Jurkat, Clone E6-1 (cell line): ENCODE data around the gene IFNG.

Source experiments
- DNase-seq: peaks from one replicate; pipeline ENCODE4 v3.0.0-alpha.2; 2011; ENCODE audit warnings: low read depth, low spot score
- H3K4me3 ChIP-seq: 2 replicates; pipeline ENCODE4 v1.5.1; 2011; ENCODE audit warnings: mild to moderate bottlenecking, low read length, control low read depth, moderate library complexity

IFNG gene

DNA sequence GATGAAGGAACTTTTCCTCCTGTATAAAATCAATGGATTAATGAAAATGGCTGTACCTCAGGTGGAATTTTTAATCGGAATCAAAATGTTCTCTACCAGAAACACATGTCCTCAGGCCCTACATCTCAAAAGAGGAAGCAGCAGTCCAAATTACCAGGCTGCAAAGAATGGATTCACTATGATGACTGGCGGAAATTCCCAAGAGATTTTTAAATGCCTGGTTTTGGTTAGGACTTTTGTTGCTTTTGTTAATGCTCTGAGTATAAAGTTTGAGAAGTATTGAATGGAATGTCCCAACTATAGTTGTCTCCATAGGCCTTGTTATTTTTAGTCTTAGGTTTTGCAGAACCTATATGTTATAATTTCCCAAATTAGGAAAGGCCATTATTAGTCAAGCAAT lies 11.2 kb upstream of the IFNG start:
- no peak for DNase-seq
- H3K4me3 ChIP-seq = no peak overlapping the region

- no peak overlapping the region for H3K4me3 ChIP-seq
- DNase-seq = no peak
Measured at GRCh38 chr12:68169213-68169889, 9.8 kb upstream of the IFNG start.

DNA sequence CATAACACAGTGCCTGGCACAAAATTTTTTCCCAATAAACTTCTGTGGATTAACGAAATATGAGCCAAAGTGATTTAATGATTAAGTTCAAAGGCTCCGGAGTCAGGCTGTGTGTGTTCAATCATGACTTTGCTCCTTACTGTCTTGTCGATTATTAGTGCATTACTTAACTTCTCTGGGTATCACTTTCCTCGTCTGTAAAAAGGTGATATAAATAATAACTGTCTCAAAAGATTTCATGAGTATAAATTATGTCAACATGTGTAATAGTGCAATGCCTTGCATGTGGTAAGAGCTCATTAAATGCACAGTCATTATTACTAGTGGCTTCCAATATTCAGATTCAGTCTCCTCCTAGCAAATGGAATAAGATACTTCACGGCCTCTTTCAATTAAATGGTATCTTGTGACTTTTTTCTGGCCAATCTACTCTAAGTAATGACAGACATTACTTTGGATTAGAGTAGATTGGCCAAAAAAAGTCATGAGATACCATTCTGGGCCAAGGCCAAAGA lies 6.8 kb upstream of the IFNG start:
- no peak for DNase-seq
- H3K4me3 ChIP-seq = no peak overlapping the region

- DNase-seq = no peak
- no peak overlapping the region for H3K4me3 ChIP-seq
Measured at GRCh38 chr12:68163560-68164081, 4.1 kb upstream of the IFNG start.

DNA sequence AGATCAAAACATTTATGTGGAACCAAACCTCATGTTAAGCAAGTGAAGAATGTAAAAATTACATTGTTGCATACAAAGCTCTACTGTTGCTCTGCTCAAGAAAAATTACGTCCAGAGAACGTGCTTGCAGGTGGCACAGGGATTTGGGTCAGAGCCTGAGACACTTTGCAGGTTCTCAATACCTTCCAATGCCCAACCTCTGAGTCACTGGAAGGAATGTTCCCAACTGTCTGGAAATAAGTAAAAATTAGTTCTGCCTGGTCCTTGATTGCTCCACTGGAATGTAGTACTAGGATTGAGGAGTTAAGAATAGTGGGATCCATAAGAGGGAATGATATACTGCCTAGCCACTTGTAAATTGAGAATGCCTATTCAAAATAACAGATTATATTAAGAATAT lies 2.8 kb upstream of the IFNG start:
- DNase-seq = no peak
- H3K4me3 ChIP-seq = no peak overlapping the region

DNA sequence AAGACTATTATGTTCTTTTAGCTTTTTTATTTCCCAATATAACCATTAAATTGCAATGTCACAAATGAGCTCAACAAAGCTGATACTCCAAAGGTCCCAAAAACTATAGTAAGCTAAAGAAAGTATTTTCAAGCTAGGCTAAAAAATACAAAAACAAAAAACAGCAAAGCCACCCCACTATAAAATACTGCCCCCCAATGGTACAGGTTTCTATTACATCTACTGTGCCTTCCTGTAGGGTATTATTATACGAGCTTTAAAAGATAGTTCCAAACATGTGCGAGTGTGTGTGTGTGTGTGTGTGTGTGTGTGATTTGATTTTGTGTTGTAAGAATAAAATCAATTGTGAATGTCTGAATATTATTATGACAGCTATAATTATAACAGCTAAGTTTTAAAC lies 1.1 kb downstream of the IFNG start:
- H3K4me3 ChIP-seq = no peak overlapping the region
- DNase-seq = peak; percentile 46

GRCh38 chr12:68157380-68157779 lies 2.2 kb downstream of the IFNG start:
- H3K4me3 ChIP-seq = no peak overlapping the region

DNA sequence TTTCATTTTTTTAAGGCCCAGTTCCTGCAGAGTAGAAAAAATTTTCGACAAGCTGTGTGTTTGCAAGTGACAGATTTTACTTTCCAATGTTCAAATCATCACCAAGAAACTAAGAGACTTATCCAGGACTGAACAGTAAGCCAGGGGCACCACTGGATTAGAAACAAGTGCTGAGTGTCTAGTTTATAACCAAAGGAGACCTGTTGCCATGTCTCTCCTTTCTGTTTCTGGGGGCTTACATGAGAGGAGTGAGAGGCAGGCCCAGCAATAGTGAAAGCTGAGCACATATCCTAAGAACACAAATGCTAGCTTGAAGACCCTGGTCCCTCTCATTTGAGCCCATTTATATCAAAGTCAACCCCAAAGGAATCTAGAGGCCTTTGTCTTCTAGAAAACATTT lies 2.9 kb downstream of the IFNG start:
- DNase-seq = no peak
- no peak overlapping the region for H3K4me3 ChIP-seq

More at GRCh38 chr12:68157380-68157779, 2.2 kb downstream of the IFNG start:
- DNase-seq = no peak

DNA sequence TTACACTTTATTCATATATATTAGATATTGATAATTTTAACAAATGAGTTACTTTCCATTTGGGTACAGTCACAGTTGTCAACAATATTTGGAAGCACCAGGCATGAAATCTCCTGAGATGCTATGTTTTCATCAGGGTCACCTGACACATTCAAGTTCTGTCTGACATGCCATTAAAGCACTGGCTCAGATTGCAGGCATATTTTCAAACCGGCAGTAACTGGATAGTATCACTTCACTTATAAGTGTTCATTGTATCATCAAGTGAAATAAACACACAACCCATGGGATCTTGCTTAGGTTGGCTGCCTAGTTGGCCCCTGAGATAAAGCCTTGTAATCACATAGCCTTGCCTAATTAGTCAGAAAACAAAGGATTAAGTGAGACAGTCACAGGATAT lies 4.8 kb downstream of the IFNG start:
- no peak for DNase-seq
- H3K4me3 ChIP-seq = no peak overlapping the region

DNA sequence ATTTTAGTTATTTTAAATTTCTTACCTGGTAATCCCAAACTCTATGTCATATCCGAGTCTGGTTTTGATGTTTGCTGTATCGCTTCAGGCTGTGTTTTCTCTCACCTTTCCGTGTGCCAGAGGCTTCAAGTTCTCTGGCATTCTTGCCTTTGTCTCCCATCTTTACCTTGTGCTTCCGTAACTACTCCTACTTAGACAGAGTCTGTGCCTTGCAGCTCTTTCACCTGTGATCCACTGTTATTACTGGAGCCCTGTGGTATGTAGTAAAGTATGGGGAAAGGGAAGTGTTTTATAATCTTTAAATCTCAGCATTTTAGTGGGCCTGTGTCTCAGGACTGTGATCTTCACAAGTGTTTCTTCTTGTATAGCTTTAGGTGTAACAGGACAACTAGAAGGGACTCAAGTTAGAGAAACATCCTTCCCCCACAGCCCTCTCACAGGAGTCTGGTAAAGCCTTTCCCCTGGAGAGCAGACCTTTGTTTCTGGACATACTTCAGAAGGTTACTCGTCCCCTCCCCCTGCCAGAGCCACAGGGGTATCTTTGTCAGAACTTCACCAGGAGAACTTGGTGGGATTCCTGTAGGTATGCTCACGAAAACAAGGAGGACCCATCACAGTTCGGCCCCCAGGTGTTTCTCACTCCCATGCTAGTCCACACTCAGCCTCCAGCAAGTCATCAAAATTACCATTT lies 11.1 kb downstream of the IFNG start:
- H3K4me3 ChIP-seq = no peak overlapping the region
- no peak for DNase-seq

DNA sequence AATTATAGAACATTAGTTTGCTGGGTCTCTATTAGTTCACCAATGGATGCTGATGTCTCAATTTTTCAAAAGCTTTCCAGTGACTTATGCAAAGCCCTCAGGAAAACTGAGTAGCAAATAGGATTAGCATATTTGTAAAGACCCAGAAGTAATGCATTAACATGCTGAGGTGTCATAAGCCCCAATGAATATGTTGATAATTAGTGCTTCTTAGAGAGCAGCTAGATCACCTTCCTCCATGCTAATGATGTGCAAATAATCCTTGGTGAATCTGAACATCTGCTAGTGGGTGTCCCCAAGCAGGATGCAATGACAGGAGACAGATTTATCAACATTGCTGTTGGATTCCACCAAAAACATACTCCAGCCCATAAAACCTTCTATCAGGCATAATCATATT lies 19.0 kb downstream of the IFNG start:
- no peak for DNase-seq
- no peak overlapping the region for H3K4me3 ChIP-seq

GRCh38 chr12:68139941-68140340 lies 19.6 kb downstream of the IFNG start:
- H3K4me3 ChIP-seq = no peak overlapping the region
- DNase-seq = no peak

GRCh38 chr12:68139001-68139400 lies 20.5 kb downstream of the IFNG start:
- DNase-seq = no peak
- no peak overlapping the region for H3K4me3 ChIP-seq

DNA sequence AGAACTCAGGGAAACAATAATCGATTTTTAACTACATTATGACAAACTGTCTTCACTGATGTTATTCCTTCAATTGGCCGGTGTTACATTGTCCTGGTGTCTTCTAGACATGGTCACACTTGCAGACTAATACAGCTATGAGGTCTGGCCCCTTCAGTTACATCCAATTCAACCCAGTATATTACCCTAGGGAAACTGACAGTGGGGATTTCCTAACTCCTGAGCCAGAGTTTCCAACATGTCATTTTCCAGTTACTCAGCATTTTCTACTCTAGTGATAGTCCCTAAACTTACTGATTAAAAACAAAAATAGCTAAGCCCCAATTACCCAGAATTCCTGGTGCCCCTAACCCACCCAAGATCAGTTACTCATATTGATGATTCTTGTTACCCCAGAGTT lies 21.1 kb downstream of the IFNG start:
- no peak for DNase-seq
- no peak overlapping the region for H3K4me3 ChIP-seq

GRCh38 chr12:68137335-68137830 lies 22.2 kb downstream of the IFNG start:
- DNase-seq = no peak
- H3K4me3 ChIP-seq = no peak overlapping the region

GRCh38 chr12:68135520-68135919 lies 24.0 kb downstream of the IFNG start:
- no peak overlapping the region for H3K4me3 ChIP-seq
- no peak for DNase-seq

- no peak for DNase-seq
- no peak overlapping the region for H3K4me3 ChIP-seq
Measured at GRCh38 chr12:68131867-68132414, 27.6 kb downstream of the IFNG start.

DNA sequence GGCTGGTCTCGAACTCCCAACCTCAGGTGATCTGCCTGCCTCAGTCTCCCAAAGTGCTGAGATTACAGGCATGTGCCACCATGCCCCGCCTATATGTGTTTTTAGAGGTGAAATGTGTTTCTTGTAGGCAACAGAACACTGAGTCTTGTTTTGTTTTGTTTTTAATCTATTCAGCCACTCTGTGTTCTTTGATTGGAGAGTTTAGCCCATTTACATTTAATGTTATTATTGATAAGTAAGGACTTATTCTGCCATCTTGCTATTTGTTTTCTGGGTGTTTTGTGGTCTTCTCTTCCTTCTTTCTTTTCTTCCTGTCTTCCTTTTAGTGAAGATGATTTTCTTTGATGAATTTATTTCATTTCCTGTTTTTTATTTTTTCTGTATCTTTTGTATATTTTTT lies 29.6 kb downstream of the IFNG start:
- no peak overlapping the region for H3K4me3 ChIP-seq
- DNase-seq = no peak

DNA sequence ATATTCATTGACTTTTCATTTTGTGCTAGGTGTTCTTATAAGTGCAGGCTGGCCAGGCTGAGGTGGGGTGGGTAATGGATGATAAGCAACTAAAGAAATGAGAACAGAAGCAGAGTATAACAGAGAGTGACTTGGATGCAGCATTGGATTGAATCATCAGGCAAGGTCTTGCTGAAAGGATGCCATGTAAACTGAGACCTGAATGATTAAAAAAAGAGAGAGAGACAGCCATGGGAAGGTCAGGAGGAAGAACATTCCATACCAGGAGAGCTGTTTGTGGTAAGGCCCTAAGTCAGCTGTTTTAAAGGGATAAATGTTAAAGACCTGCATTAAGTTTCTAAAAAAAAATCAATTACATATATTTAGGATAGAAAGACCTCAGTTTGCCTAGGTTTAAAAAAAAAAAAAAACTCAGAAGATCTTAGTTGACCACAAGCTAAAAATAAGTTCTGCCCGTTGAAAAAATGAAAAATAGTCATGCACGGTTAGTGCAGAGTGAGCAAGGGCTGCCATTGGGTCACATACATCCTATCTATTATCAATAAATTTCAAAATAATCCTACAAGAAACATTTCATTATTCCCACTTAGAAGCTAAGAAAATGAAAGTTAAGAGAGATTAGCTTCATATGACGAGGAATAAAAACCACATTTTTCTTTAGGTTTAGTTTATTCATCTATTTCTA lies 37.2 kb downstream of the IFNG start:
- H3K4me3 ChIP-seq = no peak overlapping the region
- DNase-seq = no peak

DNA sequence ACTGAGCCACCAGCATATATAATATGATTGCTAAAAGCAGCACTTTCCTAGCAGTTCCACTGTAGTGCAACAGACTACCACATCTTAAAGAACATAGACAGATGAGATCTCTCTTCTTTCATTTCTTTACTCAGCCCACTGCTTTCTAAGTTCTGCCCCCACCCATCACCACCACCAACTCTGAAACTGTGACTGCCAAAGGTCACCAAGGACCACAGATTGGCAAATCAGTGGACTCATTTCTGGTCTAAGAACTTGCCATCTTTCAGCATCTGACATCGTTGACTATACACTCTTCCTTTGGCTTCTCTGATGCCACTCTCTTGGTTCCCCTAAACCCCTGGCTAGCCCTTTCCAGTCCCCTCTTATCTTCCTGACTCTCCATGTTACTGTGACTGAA lies 38.4 kb downstream of the IFNG start:
- DNase-seq = no peak
- no peak overlapping the region for H3K4me3 ChIP-seq
